IMR-90 (cell line): ENCODE measurements around the gene POLR1G.
"Not testable (repeated sequence)": the region's sequence is repeated elsewhere in the genome, so short reads cannot be mapped to it uniquely, and the experiment has no call there.

ENCODE experiments used
- CEBPB ChIP-seq: IDR thresholded peaks from 2 replicates; pipeline ENCODE4 v1.6.1; 2012; ENCODE audit warnings: low read depth, low read length, improper control_type of control experiment
- FOS ChIP-seq: fragments of 150-350 bp; IDR thresholded peaks from 2 replicates; pipeline ENCODE4 v1.6.1; 2016; ENCODE audit warnings: low read depth, low read length
- MAZ ChIP-seq: IDR thresholded peaks from 2 replicates; pipeline ENCODE4 v1.6.1; 2012; ENCODE audit warnings: low read depth, mild to moderate bottlenecking, low read length, improper control_type of control experiment, moderate library complexity, borderline replicate concordance
- MXI1 ChIP-seq: IDR thresholded peaks from 2 replicates; pipeline ENCODE4 v1.6.1; 2012; ENCODE audit warnings: low read depth, mild to moderate bottlenecking, low read length, moderate library complexity, borderline replicate concordance
- POLR2A ChIP-seq: IDR thresholded peaks from 2 replicates; pipeline ENCODE4 v1.6.1; 2012; ENCODE audit warnings: mild to moderate bottlenecking, low read depth, low read length
- RAD21 ChIP-seq: IDR thresholded peaks from 2 replicates; pipeline ENCODE4 v1.6.1; 2012; ENCODE audit warnings: low read length, improper control_type of control experiment
- TF ChIP-seq, protein P1 (sequence below): conservative IDR thresholded peaks from 2 replicates; pipeline ENCODE4 v1.5.1; 2012; ENCODE audit warnings: mild to moderate bottlenecking, low read depth, low read length, improper control_type of control experiment
- TF ChIP-seq, protein P2 (sequence below): fragments of 150-350 bp; IDR thresholded peaks from 2 replicates; pipeline ENCODE4 v1.6.1; 2017; ENCODE audit warnings: mild to moderate bottlenecking, antibody characterized with exemption, low read length, low read depth

DNA sequence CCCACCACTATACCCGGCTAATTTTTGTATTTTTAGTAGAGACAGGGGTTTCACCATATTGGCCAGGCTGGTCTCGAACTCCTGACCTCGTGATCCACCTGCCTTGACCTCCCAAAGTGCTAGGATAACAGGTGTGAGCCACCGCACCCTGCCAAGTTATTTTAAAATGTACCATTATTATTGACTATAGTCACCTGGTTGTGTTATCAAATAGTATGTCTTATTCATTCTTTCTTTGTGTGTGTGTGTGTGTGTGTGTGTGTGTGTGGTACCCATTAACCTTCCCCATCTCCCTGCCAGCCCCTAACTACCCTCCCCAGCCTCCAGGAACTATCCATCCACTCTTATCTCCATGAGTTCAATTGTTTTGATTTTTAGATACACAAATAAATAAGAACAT is 3.9 kb downstream of the POLR1G start:
- TF ChIP-seq POLR2A, CEBPB, RAD21, MAZ, MXI1, FOS: not testable (repeated sequence)
- TF ChIP-seq, protein P1, sequence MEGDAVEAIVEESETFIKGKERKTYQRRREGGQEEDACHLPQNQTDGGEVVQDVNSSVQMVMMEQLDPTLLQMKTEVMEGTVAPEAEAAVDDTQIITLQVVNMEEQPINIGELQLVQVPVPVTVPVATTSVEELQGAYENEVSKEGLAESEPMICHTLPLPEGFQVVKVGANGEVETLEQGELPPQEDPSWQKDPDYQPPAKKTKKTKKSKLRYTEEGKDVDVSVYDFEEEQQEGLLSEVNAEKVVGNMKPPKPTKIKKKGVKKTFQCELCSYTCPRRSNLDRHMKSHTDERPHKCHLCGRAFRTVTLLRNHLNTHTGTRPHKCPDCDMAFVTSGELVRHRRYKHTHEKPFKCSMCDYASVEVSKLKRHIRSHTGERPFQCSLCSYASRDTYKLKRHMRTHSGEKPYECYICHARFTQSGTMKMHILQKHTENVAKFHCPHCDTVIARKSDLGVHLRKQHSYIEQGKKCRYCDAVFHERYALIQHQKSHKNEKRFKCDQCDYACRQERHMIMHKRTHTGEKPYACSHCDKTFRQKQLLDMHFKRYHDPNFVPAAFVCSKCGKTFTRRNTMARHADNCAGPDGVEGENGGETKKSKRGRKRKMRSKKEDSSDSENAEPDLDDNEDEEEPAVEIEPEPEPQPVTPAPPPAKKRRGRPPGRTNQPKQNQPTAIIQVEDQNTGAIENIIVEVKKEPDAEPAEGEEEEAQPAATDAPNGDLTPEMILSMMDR: not testable (repeated sequence)
- TF ChIP-seq, protein P2, sequence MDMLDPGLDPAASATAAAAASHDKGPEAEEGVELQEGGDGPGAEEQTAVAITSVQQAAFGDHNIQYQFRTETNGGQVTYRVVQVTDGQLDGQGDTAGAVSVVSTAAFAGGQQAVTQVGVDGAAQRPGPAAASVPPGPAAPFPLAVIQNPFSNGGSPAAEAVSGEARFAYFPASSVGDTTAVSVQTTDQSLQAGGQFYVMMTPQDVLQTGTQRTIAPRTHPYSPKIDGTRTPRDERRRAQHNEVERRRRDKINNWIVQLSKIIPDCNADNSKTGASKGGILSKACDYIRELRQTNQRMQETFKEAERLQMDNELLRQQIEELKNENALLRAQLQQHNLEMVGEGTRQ: not testable (repeated sequence)
